HL-60 (cell line): ENCODE results near the gene RPUSD1.

Experiments
- DNase-seq, 2 experiments: peaks; one replicate each; pipeline ENCODE4 v3.0.0-alpha.2; 2010 to 2020; ENCODE audit warnings: low read depth in 1 of 2, low spot score in 1 of 2
- H3K27ac ChIP-seq: fragments of 250-450 bp; sonication (Bioruptor Pico); replicated peaks from 2 replicates; pipeline ENCODE4 v1.5.1; 2020; ENCODE audit warnings: mild to moderate bottlenecking, moderate library complexity
- H3K27me3 ChIP-seq: fragments of 250-450 bp; sonication (Bioruptor Pico); 2 replicates; pipeline ENCODE4 v1.5.1; 2021; ENCODE audit warnings: mild to moderate bottlenecking, moderate library complexity; ENCODE audit not compliant: insufficient read depth, poor library complexity, severe bottlenecking
- H3K4me3 ChIP-seq: replicated peaks from 2 replicates; pipeline ENCODE4 v1.5.1; 2011; ENCODE audit warnings: mild to moderate bottlenecking, control low read depth, low read length; ENCODE audit not compliant: insufficient read depth
- GABPA ChIP-seq: IDR thresholded peaks from 2 replicates; pipeline ENCODE4 v1.6.1; 2012; ENCODE audit warnings: low read depth
- POLR2AphosphoS5 ChIP-seq: IDR thresholded peaks from 2 replicates; pipeline ENCODE4 v1.6.1; 2012; ENCODE audit warnings: low read depth
- SPI1 ChIP-seq: IDR thresholded peaks from 2 replicates; pipeline ENCODE4 v1.6.1; 2012; ENCODE audit warnings: low read depth, mild to moderate bottlenecking, borderline replicate concordance
- TF ChIP-seq, protein P1 (sequence below): IDR thresholded peaks from 2 replicates; pipeline ENCODE4 v1.6.1; 2012; ENCODE audit warnings: low read depth; ENCODE audit not compliant: insufficient replicate concordance
- TF ChIP-seq, protein P2 (sequence below): IDR thresholded peaks from one replicate; pipeline ENCODE4 v1.5.1; 2011; ENCODE audit warnings: low read length, control low read depth, inconsistent platforms; ENCODE audit not compliant: insufficient read depth

RPUSD1 gene

DNA sequence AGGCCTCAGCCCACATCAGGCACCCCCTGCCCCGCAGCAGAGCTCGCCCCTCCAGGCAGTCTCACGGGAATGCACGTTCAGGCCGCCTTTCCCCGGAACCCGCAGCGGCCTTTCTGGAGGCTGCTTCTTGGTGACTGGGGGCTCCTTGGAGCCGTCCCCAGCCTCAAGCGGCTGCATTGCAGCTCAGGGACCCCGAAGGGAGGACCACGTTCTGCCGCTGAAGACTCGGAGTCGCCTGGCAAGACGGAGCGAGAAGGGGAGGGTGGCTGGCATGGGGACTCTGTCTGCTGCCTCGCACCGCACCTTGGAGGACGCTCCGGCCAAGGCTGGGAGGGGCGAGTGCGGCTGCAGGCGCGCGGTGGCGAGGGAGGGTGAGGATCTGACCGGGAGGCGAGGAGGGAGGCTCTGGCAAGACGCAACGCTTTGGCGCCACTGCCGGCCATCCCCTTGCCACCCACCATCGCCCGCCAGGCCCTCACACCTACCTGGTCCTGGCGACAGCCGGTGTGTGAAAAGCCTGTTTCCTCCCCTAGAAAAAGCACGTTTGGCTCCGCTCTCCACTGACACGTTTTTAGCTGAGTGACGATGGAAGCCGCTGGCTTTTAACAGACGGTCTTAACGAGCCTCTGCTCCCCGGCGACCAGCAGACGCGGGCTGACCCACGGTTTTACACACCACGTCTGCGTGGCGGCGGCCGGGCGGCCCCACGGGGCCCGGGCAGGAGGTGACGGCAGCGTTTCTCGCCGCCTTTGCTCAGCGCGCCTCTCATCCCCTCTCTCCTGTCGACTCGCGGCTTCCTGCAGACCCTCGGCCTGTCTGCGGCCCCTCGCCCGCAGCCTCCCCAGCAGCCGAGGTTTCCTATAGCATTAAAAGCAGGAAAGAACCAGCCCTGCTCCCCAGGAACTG, 29.1 kb upstream of the RPUSD1 start:
- no peak overlapping the region for H3K27ac ChIP-seq
- H3K27me3 ChIP-seq: peaks cover 20% of the 10 kb centered on the region
- H3K4me3 ChIP-seq: no peak overlapping the region
- TF ChIP-seq SPI1 (no peak), GABPA (no peak), POLR2AphosphoS5 (no peak)
- TF ChIP-seq, protein P1, sequence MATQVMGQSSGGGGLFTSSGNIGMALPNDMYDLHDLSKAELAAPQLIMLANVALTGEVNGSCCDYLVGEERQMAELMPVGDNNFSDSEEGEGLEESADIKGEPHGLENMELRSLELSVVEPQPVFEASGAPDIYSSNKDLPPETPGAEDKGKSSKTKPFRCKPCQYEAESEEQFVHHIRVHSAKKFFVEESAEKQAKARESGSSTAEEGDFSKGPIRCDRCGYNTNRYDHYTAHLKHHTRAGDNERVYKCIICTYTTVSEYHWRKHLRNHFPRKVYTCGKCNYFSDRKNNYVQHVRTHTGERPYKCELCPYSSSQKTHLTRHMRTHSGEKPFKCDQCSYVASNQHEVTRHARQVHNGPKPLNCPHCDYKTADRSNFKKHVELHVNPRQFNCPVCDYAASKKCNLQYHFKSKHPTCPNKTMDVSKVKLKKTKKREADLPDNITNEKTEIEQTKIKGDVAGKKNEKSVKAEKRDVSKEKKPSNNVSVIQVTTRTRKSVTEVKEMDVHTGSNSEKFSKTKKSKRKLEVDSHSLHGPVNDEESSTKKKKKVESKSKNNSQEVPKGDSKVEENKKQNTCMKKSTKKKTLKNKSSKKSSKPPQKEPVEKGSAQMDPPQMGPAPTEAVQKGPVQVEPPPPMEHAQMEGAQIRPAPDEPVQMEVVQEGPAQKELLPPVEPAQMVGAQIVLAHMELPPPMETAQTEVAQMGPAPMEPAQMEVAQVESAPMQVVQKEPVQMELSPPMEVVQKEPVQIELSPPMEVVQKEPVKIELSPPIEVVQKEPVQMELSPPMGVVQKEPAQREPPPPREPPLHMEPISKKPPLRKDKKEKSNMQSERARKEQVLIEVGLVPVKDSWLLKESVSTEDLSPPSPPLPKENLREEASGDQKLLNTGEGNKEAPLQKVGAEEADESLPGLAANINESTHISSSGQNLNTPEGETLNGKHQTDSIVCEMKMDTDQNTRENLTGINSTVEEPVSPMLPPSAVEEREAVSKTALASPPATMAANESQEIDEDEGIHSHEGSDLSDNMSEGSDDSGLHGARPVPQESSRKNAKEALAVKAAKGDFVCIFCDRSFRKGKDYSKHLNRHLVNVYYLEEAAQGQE: no peak
- TF ChIP-seq, protein P2, sequence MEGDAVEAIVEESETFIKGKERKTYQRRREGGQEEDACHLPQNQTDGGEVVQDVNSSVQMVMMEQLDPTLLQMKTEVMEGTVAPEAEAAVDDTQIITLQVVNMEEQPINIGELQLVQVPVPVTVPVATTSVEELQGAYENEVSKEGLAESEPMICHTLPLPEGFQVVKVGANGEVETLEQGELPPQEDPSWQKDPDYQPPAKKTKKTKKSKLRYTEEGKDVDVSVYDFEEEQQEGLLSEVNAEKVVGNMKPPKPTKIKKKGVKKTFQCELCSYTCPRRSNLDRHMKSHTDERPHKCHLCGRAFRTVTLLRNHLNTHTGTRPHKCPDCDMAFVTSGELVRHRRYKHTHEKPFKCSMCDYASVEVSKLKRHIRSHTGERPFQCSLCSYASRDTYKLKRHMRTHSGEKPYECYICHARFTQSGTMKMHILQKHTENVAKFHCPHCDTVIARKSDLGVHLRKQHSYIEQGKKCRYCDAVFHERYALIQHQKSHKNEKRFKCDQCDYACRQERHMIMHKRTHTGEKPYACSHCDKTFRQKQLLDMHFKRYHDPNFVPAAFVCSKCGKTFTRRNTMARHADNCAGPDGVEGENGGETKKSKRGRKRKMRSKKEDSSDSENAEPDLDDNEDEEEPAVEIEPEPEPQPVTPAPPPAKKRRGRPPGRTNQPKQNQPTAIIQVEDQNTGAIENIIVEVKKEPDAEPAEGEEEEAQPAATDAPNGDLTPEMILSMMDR: no peak
- no peak for DNase-seq

DNA sequence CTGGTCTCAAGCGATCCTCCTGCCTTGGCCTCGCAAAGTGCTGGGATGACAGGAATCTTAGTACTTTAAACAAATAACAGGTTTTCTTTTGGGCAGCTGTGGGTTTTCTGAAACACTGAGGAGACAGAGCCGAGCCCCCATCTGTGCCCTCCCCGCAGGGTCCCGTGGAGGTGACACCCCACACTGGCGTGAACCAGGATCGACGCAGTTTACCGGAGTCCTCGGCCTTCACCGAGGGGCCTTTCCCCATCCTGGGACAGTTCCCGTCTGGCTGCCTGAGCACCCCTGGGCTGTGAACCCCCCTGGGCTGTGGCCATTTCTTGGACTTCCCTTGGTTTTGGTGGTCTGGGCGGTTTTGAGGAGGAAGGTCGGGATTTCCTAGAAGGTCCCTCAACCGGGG, 27.7 kb upstream of the RPUSD1 start:
- H3K27me3 ChIP-seq: peaks cover 20% of the 10 kb centered on the region
- no peak for DNase-seq
- no peak overlapping the region for H3K27ac ChIP-seq
- TF ChIP-seq, protein P1: no peak
- TF ChIP-seq POLR2AphosphoS5 (no peak), SPI1 (no peak), GABPA (no peak)
- TF ChIP-seq, protein P2: no peak
- no peak overlapping the region for H3K4me3 ChIP-seq

DNA sequence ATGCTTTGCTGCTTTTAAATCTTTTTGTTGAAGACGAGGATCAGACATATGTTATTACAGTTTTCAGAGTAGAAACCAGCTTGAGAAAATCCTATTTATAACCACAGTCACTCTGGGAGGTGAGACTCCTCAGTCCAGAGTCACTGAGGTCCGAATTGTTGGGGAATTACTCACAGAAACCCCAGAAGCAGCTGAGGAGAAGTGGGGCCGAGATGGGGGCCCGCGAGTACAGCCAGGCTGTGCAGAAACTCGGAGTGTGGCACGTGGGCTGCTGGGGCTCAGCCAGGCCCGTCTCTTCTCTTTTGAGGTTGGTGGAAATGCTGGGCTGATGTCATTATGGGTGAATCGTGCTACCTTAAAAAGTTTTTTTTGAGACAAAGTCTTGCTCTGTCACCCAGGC, 26.8 kb upstream of the RPUSD1 start:
- Histone ChIP-seq H3K27ac (no peak overlapping the region), H3K27me3 (peaks cover 20% of the 10 kb centered on the region)

More for the DNA sequence above, 26.8 kb upstream of the RPUSD1 start:
- no peak for TF ChIP-seq SPI1
- TF ChIP-seq, protein P2: no peak
- no peak for TF ChIP-seq GABPA
- TF ChIP-seq POLR2AphosphoS5: no peak
- TF ChIP-seq, protein P1: no peak
- no peak for DNase-seq
- no peak overlapping the region for H3K4me3 ChIP-seq
